Lung (tissue), 12 donors: Measurements from ENCODE around the gene MFAP2. TPM values are rescaled to one million over a fixed set of nuclear protein-coding genes. Genes with fewer than 3 reads are reported as not detected.
A peak's percentile ranks its signal among the peaks of the same experiment; 100 is the strongest.

Experiments
- ATAC-seq: fragments of 200-7000 bp; cut with Tn5 transposase; one replicate; pipeline ENCODE4 v1.9.1; 2020; ENCODE audit warnings: moderate number of reproducible peaks; ENCODE audit not compliant: insufficient read depth, low FRiP score
- DNase-seq, 3 donors: peaks; one replicate each; pipeline ENCODE4 v3.0.0-alpha.2; 2013 to 2017
- H3K27ac ChIP-seq, 2 donors: one replicate each; pipeline ENCODE4 v1.5.1; 2013; ENCODE audit warnings: mild to moderate bottlenecking in 2 of 2, moderate library complexity in 2 of 2, control low read depth in 1 of 2, inconsistent platforms in 1 of 2, low read depth in 1 of 2, low read length in 1 of 2
- H3K27me3 ChIP-seq, 3 donors: one replicate each; pipeline ENCODE4 v1.5.1; 2013; ENCODE audit warnings: low read length in 2 of 3; ENCODE audit not compliant: control insufficient read depth in 3 of 3, insufficient read depth in 3 of 3
- H3K36me3 ChIP-seq, 4 donors: one replicate each; pipeline ENCODE4 v1.5.1; 2013; ENCODE audit warnings: low read length in 4 of 4, mild to moderate bottlenecking in 1 of 4, moderate library complexity in 1 of 4; ENCODE audit not compliant: control insufficient read depth in 4 of 4, insufficient read depth in 4 of 4
- H3K4me1 ChIP-seq, 5 donors: one replicate each; pipeline ENCODE4 v1.5.1; 2013; ENCODE audit warnings: low read length in 5 of 5, mild to moderate bottlenecking in 2 of 5, moderate library complexity in 1 of 5; ENCODE audit not compliant: control insufficient read depth in 5 of 5, insufficient read depth in 5 of 5
- H3K4me3 ChIP-seq: one replicate; pipeline ENCODE4 v1.5.1; 2013; ENCODE audit warnings: mild to moderate bottlenecking, control low read depth, moderate library complexity
- H3K9ac ChIP-seq, 2 donors: one replicate each; pipeline ENCODE4 v1.5.1; 2013; ENCODE audit warnings: low read length in 2 of 2, control low read depth in 1 of 2; ENCODE audit not compliant: insufficient read depth in 1 of 2
- H3K9me3 ChIP-seq, 4 donors: one replicate each; pipeline ENCODE4 v1.5.1; 2013; ENCODE audit warnings: low read length in 3 of 4, mild to moderate bottlenecking in 1 of 4, moderate library complexity in 1 of 4; ENCODE audit not compliant: control insufficient read depth in 4 of 4, insufficient read depth in 3 of 4
- WGBS, 2 donors: extraction: QIAGEN DNeasy Blood & Tissue Kit; methylation state at CpG; one replicate each; pipeline ENCODE4 v1.1.7; 2013; 5-methylcytosine and 5-hydroxymethylcytosine counted together
- polyA plus RNA-seq, 2 donors: library from polyadenylated mRNA; stranded (reverse); fragments of 200-250 nt; gene quantifications; one replicate each; pipeline ENCODE4 v1.2.1, GENCODE V29; 2013
- total RNA-seq, 2 donors: library from RNA; depleted of rRNA in 1 of 2; stranded (reverse); fragments of >200 nt in 1 of 2; gene quantifications; one replicate each; pipeline ENCODE4 v1.2.1, GENCODE V29; 2014 to 2021
- TF ChIP-seq, protein P1 (sequence below): IDR thresholded peaks from 2 replicates; pipeline ENCODE4 v1.5.1; 2012; ENCODE audit warnings: mild to moderate bottlenecking; ENCODE audit errors: control extremely low read depth, extremely low read depth
- donor health status: control.
- donor health status: control.
- donor health status: Bipolar disorder and iron deficiency.
- donor health status: healthy.
- donor health status: DM: yes; HTN: yes; CAD: no.

MFAP2 gene
- total and polyA plus RNA-seq, 4 donors = 7.4 to 28.5 (median 12.5) TPM

DNA sequence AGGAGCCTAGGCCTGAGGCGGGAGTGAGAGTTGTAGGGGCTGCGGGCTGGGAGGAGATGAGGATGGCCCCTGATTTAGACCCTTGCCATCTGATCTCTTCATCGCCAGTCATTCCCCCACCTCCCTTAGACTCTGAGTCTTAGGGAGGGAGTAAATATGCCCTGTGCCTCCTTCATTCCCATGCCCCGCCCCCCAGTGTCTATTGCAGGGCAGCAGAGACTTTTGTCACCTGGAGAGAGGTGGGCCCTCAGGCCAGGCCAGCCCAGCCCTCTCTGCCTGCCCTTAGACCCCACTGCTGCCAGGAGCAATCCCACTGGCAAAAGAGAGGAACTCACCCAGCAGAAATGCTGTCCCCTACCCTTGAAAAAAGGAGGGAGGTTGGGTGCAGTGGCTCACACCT is 3.2 kb upstream of the MFAP2 start:
- WGBS, 2 donors = 93 to 98% methylated on average over 4 of the region's 4 CpGs
- TF ChIP-seq, protein P1, sequence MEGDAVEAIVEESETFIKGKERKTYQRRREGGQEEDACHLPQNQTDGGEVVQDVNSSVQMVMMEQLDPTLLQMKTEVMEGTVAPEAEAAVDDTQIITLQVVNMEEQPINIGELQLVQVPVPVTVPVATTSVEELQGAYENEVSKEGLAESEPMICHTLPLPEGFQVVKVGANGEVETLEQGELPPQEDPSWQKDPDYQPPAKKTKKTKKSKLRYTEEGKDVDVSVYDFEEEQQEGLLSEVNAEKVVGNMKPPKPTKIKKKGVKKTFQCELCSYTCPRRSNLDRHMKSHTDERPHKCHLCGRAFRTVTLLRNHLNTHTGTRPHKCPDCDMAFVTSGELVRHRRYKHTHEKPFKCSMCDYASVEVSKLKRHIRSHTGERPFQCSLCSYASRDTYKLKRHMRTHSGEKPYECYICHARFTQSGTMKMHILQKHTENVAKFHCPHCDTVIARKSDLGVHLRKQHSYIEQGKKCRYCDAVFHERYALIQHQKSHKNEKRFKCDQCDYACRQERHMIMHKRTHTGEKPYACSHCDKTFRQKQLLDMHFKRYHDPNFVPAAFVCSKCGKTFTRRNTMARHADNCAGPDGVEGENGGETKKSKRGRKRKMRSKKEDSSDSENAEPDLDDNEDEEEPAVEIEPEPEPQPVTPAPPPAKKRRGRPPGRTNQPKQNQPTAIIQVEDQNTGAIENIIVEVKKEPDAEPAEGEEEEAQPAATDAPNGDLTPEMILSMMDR = no peak
- Histone ChIP-seq H3K27ac (peak overlapping the region in 1 of 2 donors; percentile 23), H3K36me3 (peaks cover 0 to 28% (median 7%) of the 10 kb centered on the region in 4 donors), H3K4me1 (peaks cover 0 to 29% (median 3%) of the 10 kb centered on the region in 5 donors), H3K9ac (no peak overlapping the region), H3K4me3 (no peak overlapping the region), H3K9me3 (no peaks in the 10 kb centered on the region), H3K27me3 (no peaks in the 10 kb centered on the region)
- DNase-seq (no peak), ATAC-seq (no peak)

DNA sequence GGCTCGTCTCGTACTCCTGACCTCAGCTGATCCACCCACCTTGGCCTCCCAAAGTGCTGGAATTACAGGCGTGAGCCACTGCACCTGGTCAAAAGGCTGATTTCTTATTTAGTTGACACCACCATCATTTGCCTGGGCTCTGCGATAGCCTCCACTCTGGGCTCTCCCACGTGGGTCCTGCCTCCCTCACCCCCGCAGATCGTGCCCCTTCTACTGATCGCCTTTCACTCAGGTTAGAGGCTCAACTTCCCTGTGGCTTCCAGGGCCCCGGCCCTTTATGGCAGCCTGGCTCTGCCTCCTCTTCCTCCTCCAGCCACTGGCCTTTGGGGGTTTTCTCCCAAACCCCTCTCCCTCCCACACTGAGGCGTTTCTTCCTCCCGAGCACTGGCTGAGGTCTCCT is 2.5 kb upstream of the MFAP2 start:
- H3K4me3 ChIP-seq = no peak overlapping the region
- H3K27me3 ChIP-seq = no peaks in the 10 kb centered on the region
- H3K9ac ChIP-seq = no peak overlapping the region
- no peak for DNase-seq
- H3K4me1 ChIP-seq = peaks cover 0 to 37% (median 9%) of the 10 kb centered on the region in 5 donors
- H3K27ac ChIP-seq = no peak overlapping the region
- peaks cover 0 to 24% (median 4%) of the 10 kb centered on the region in 4 donors for H3K36me3 ChIP-seq
- no peak for ATAC-seq
- 74 to 84% methylated on average over 11 of the region's 11 CpGs for WGBS, 2 donors
- TF ChIP-seq, protein P1 = no peak
- H3K9me3 ChIP-seq = no peaks in the 10 kb centered on the region

DNA sequence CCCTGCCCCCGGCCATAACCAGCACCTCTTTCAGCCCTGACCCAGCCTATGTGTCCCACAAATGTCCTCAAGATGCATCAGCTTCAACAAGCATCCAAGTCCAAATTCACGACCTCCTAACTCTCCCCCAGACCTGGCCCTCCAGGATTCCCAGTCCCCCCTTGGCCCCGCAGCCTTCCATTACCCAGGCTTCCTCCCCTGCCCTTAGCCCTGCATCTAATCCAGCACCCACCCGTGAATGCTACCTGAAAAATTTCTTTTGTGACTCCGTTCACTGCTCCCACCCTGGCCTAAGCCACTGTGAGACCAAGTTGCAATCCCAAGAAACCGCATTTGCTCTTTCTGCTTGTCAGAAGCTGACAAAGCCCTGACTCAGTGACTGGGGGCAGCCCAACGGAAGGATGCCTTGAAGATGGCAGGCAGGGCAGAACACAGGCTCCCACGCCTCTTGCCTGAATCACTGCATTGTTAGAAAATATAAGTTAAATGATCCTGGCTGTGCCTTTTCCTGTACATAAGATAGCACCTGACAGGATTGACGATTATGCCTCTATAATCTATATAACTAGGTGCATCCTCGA is 939 bp upstream of the MFAP2 start:
- H3K9me3 ChIP-seq = no peaks in the 10 kb centered on the region
- H3K4me3 ChIP-seq = no peak overlapping the region
- H3K27me3 ChIP-seq = no peaks in the 10 kb centered on the region
- WGBS, 2 donors = 90 to 92% methylated on average over 10 of the region's 10 CpGs
- no peak overlapping the region for H3K9ac ChIP-seq
- H3K27ac ChIP-seq = no peak overlapping the region
- no peak for DNase-seq
- peaks cover 0 to 9% (median 3%) of the 10 kb centered on the region in 4 donors for H3K36me3 ChIP-seq
- no peak for ATAC-seq
- H3K4me1 ChIP-seq = peaks cover 0 to 39% (median 11%) of the 10 kb centered on the region in 5 donors
- TF ChIP-seq, protein P1 = no peak
